ENCODE measurements around the gene GDPD3.

GDPD3 gene

GRCh38 chr16:30075503-30076275 is 37.6 kb downstream of the GDPD3 start, which contains the start of gene PPP4C:
Gene PPP4C (plus strand): TSS chr16:30075994. CDS start chr16:30076378, 384 bp downstream.
- TF ChIP-seq CTCF (IDR thresholded peaks at IDR 0.05; ENCODE audit: low read depth, low read length): no peak
- DNase-seq (ENCODE audit: extremely low read depth, low read depth): no peak

GRCh38 chr16:30070490-30070889 is 42.8 kb downstream of the GDPD3 start:
- no peak for DNase-seq (ENCODE audit: extremely low read depth, low read depth)
- no peak for TF ChIP-seq CTCF (IDR thresholded peaks at IDR 0.05; ENCODE audit: low read depth, low read length)

- DNase-seq (ENCODE audit: extremely low read depth, low read depth): no peak
- TF ChIP-seq CTCF (IDR thresholded peaks at IDR 0.05; ENCODE audit: low read depth, low read length): no peak
These were observed 43.5 kb downstream of the GDPD3 start for GRCh38 chr16:30069611-30070462.

- TF ChIP-seq CTCF (IDR thresholded peaks at IDR 0.05; ENCODE audit: low read depth, low read length): peak; percentile 45
- no peak for DNase-seq (ENCODE audit: extremely low read depth, low read depth)
These were observed 44.4 kb downstream of the GDPD3 start for GRCh38 chr16:30068750-30069610.

- no peak for TF ChIP-seq CTCF (IDR thresholded peaks at IDR 0.05; ENCODE audit: low read depth, low read length)
- DNase-seq (ENCODE audit: extremely low read depth, low read depth): no peak
These were observed 45.0 kb downstream of the GDPD3 start for GRCh38 chr16:30068333-30068732.

- no peak for DNase-seq (ENCODE audit: extremely low read depth, low read depth)
- no peak for TF ChIP-seq CTCF (IDR thresholded peaks at IDR 0.05; ENCODE audit: low read depth, low read length)
These were observed 45.8 kb downstream of the GDPD3 start for GRCh38 chr16:30067584-30067916.

All from AG09319 (cell line).